Esophagus muscularis mucosa (tissue), 4 donors: ENCODE results near the gene HIRA. TPM values are rescaled to one million over a fixed set of nuclear protein-coding genes. Genes with fewer than 3 reads are reported as not detected.

Experiments used
- DNase-seq: peaks from one replicate; pipeline ENCODE4 v3.0.0-alpha.2; 2017; ENCODE audit errors: extremely low spot score
- H3K27ac ChIP-seq, 4 donors: fragments of 200-600 bp; sonication (generic); replicated peaks in 1 of 4; 1 replicate in 3 of 4; 2 replicates in 1 of 4; pipeline ENCODE4 v1.5.1; 2016 to 2019; ENCODE audit warnings: mild to moderate bottlenecking in 1 of 4
- H3K27me3 ChIP-seq, 4 donors: fragments of 200-600 bp; sonication (generic); one replicate each; pipeline versions ENCODE4 v1.5.1 to v1.6.0; 2016 to 2019
- H3K36me3 ChIP-seq, 4 donors: fragments of 200-600 bp; sonication (generic); one replicate each; pipeline ENCODE4 v1.5.1; 2016 to 2019
- H3K4me1 ChIP-seq, 4 donors: fragments of 200-600 bp; sonication (generic); one replicate each; pipeline ENCODE4 v1.5.1; 2016 to 2019
- H3K4me3 ChIP-seq, 4 donors: fragments of 200-600 bp; sonication (generic); 1 replicate in 2 of 4; 2 replicates in 2 of 4; pipeline ENCODE4 v1.5.1; 2016 to 2019; ENCODE audit warnings: mild to moderate bottlenecking in 4 of 4, moderate library complexity in 1 of 4
- H3K9me3 ChIP-seq, 4 donors: fragments of 200-600 bp; sonication (generic); 1 replicate in 3 of 4; 2 replicates in 1 of 4; pipeline ENCODE4 v1.5.1; 2016 to 2019
- CTCF ChIP-seq, 3 experiments: fragments of 200-600 bp in 2 of 3; fragments of 450-650 bp in 1 of 3; sonication (generic) in 2 of 3; IDR thresholded peaks; one replicate each; pipeline ENCODE4 v1.5.1; 2017 to 2019; ENCODE audit warnings: antibody characterized with exemption in 3 of 3, mild to moderate bottlenecking in 2 of 3, moderate library complexity in 1 of 3
- EP300 ChIP-seq: sonication (generic); formaldehyde crosslinking; IDR thresholded peaks from one replicate; pipeline ENCODE4 v1.6.1; 2017; ENCODE audit warnings: antibody characterized with exemption
- POLR2A ChIP-seq: fragments of 450-650 bp; IDR thresholded peaks from one replicate; pipeline ENCODE4 v1.6.1; 2017; ENCODE audit warnings: antibody characterized with exemption, moderate library complexity, mild to moderate bottlenecking, low read depth
- POLR2AphosphoS5 ChIP-seq, 2 donors: sonication (generic); formaldehyde crosslinking; IDR thresholded peaks; one replicate each; pipeline ENCODE4 v1.6.1; 2017; ENCODE audit warnings: antibody characterized with exemption in 2 of 2
- WGBS: methylation state at CpG from one replicate; pipeline ENCODE4 v1.1.5; 2018; 5-methylcytosine and 5-hydroxymethylcytosine counted together
- intact Hi-C: fragments of 100-400 bp; cut with DNase I; formaldehyde crosslinking; loops from one replicate; pipeline ENCODE4 v1.15.1; 2023
- total RNA-seq, 4 donors: library from RNA; depleted of rRNA; stranded (reverse); fragments of >200 nt; gene quantifications; one replicate each; pipeline versions ENCODE4 v1.1.0 to v1.2.1, GENCODE V29; 2016

HIRA gene
- total RNA-seq, 4 donors from 2014 or later: 22.0 to 31.6 (median 26.5) TPM

GRCh38 chr22:19422440-19423301 is 8.9 kb downstream of the HIRA start:
- Histone ChIP-seq H3K4me1 (peaks cover 6 to 34% (median 20%) of the 10 kb centered on the region in 4 donors), H3K4me3 (no peak overlapping the region), H3K9me3 (no peaks in the 10 kb centered on the region), H3K27ac (no peak overlapping the region), H3K36me3 (peaks cover 0 to 7% (median 0%) of the 10 kb centered on the region in 4 donors), H3K27me3 (no peaks in the 10 kb centered on the region)
- 87% methylated on average over 11 of the region's 11 CpGs for WGBS
- TF ChIP-seq CTCF (IDR thresholded peaks at IDR 0.05) (no peak), POLR2AphosphoS5 (IDR thresholded peaks at IDR 0.05) (no peak), EP300 (no peak), POLR2A (no peak)
- intact Hi-C loops: no loop called here
- DNase-seq: no peak

- Histone ChIP-seq H3K27ac (no peak overlapping the region), H3K4me3 (no peak overlapping the region), H3K4me1 (peaks cover 6 to 34% (median 15%) of the 10 kb centered on the region in 4 donors), H3K9me3 (no peaks in the 10 kb centered on the region), H3K27me3 (no peaks in the 10 kb centered on the region), H3K36me3 (peaks cover 0 to 10% (median 0%) of the 10 kb centered on the region in 4 donors)
- no peak for DNase-seq
- no peak for TF ChIP-seq POLR2A
- no peak for TF ChIP-seq POLR2AphosphoS5 (IDR thresholded peaks at IDR 0.05)
- TF ChIP-seq EP300: no peak
- TF ChIP-seq CTCF (IDR thresholded peaks at IDR 0.05): no peak
- intact Hi-C loops: no loop called here
- WGBS: 96% methylated on average over 6 of the region's 6 CpGs
Measured at GRCh38 chr22:19420321-19420720, 11.2 kb downstream of the HIRA start.

- no peak for DNase-seq
- H3K27ac ChIP-seq: no peak overlapping the region
- H3K4me3 ChIP-seq: no peak overlapping the region
- H3K4me1 ChIP-seq: peaks cover 6 to 28% (median 15%) of the 10 kb centered on the region in 4 donors
- no peaks in the 10 kb centered on the region for H3K27me3 ChIP-seq
- intact Hi-C loops: no loop called here
- 87% methylated on average over 5 of the region's 5 CpGs for WGBS
- TF ChIP-seq CTCF (IDR thresholded peaks at IDR 0.05) (no peak), EP300 (no peak), POLR2AphosphoS5 (IDR thresholded peaks at IDR 0.05) (no peak), POLR2A (no peak)
- H3K9me3 ChIP-seq: no peaks in the 10 kb centered on the region
- H3K36me3 ChIP-seq: peaks cover 0 to 4% (median 0%) of the 10 kb centered on the region in 4 donors
Measured at GRCh38 chr22:19419464-19420178, 11.9 kb downstream of the HIRA start.

GRCh38 chr22:19419086-19419463 is 12.5 kb downstream of the HIRA start:
- no peaks in the 10 kb centered on the region for H3K27me3 ChIP-seq
- peaks cover 0 to 4% (median 0%) of the 10 kb centered on the region in 4 donors for H3K36me3 ChIP-seq
- H3K9me3 ChIP-seq: no peaks in the 10 kb centered on the region
- H3K4me1 ChIP-seq: peaks cover 6 to 23% (median 14%) of the 10 kb centered on the region in 4 donors
- no peak for TF ChIP-seq CTCF (IDR thresholded peaks at IDR 0.05)
- no peak for TF ChIP-seq POLR2A
- TF ChIP-seq EP300: no peak
- TF ChIP-seq POLR2AphosphoS5 (IDR thresholded peaks at IDR 0.05): no peak
- no peak for DNase-seq
- H3K27ac ChIP-seq: no peak overlapping the region
- WGBS: 88% methylated on average over 5 of the region's 5 CpGs
- intact Hi-C loops: no loop called here
- H3K4me3 ChIP-seq: no peak overlapping the region
